Fibroblast of pulmonary artery (primary cell): ENCODE measurements around the gene PIN4.

Experiments used
- DNase-seq: peaks from one replicate; pipeline ENCODE4 v3.0.0-alpha.2; 2010; ENCODE audit warnings: low read depth
- H3K4me3 ChIP-seq: replicated peaks from 2 replicates; pipeline ENCODE4 v1.5.1; 2011; ENCODE audit warnings: low read depth, mild to moderate bottlenecking, control low read depth, low read length, moderate library complexity
- TF ChIP-seq, protein P1 (sequence below): IDR thresholded peaks from 2 replicates; pipeline ENCODE4 v1.5.1; 2011; ENCODE audit warnings: mild to moderate bottlenecking, control low read depth, low read length, inconsistent platforms; ENCODE audit errors: missing control alignments

PIN4 gene

DNA sequence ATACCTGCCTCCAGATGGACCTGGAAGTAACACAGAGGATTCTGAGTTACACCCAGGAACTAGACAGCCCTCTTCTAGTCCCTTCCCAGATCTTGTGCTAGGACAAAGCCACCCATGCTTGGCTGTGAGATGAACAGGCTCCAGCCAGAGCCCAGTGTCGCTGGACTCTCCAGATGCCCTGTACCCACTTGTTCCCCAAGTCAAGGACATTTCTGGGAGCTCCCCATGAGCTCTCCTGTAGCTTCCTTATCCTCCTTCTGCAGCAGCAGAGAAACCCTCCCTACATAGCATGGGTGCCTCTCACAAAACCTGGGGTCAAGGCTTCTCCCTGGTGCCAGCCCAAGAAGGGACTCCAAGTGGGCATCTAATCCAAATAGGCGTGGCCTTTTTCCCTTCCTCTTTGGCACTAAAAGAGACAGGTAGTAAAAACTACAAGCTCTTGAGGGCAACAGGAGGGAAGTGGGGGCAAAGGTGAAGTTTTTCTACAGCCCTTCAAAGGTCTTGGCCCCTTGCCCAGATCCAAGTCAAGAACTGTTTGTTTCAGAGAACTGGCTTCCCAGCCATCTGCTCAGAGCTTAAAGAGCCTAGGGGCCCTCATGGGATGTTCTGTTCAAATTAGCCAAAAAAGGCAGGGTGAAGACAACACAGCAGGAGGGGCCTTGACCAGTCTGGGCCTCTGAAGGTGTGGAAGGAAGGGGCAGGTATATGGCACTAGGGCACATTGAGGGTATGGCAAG is 65.8 kb downstream of the PIN4 start:
- TF ChIP-seq, protein P1, sequence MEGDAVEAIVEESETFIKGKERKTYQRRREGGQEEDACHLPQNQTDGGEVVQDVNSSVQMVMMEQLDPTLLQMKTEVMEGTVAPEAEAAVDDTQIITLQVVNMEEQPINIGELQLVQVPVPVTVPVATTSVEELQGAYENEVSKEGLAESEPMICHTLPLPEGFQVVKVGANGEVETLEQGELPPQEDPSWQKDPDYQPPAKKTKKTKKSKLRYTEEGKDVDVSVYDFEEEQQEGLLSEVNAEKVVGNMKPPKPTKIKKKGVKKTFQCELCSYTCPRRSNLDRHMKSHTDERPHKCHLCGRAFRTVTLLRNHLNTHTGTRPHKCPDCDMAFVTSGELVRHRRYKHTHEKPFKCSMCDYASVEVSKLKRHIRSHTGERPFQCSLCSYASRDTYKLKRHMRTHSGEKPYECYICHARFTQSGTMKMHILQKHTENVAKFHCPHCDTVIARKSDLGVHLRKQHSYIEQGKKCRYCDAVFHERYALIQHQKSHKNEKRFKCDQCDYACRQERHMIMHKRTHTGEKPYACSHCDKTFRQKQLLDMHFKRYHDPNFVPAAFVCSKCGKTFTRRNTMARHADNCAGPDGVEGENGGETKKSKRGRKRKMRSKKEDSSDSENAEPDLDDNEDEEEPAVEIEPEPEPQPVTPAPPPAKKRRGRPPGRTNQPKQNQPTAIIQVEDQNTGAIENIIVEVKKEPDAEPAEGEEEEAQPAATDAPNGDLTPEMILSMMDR = no peak
- H3K4me3 ChIP-seq = no peak overlapping the region
- DNase-seq = peak; percentile 62
